Hepatocyte (in vitro differentiated cells): Measurements from ENCODE around the gene PTPRQ.

Experiments
- EZH2 ChIP-seq: fragments of 200-600 bp; sonication (generic); IDR thresholded peaks from 2 replicates; pipeline ENCODE4 v1.6.1; 2016; ENCODE audit warnings: antibody characterized with exemption, mild to moderate bottlenecking, borderline replicate concordance
- TF ChIP-seq, protein P1 (sequence below): fragments of 200-600 bp; sonication (generic); IDR thresholded peaks from 2 replicates; pipeline ENCODE4 v1.5.1; 2016; ENCODE audit warnings: antibody characterized with exemption, mild to moderate bottlenecking; ENCODE audit not compliant: poor library complexity

DNA sequence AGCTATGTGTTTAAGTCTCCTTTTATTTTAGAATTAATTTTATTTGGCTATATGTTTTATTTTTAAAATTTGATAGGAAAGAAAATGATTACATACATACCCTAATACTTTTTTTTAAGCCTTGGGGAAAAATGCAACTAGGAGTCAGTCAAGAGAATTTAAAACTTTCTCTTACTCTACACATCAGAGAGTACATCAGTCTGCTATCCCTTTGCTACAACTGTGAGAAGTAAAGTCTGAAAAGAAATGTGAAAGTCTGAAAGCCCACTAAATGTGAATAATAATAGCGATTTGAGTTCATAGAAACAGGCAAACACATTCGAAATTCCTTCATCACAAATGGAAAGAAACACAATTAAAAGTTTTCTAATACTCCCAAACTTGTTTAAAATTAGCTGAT, 95.0 kb downstream of the PTPRQ start:
- TF ChIP-seq, protein P1, sequence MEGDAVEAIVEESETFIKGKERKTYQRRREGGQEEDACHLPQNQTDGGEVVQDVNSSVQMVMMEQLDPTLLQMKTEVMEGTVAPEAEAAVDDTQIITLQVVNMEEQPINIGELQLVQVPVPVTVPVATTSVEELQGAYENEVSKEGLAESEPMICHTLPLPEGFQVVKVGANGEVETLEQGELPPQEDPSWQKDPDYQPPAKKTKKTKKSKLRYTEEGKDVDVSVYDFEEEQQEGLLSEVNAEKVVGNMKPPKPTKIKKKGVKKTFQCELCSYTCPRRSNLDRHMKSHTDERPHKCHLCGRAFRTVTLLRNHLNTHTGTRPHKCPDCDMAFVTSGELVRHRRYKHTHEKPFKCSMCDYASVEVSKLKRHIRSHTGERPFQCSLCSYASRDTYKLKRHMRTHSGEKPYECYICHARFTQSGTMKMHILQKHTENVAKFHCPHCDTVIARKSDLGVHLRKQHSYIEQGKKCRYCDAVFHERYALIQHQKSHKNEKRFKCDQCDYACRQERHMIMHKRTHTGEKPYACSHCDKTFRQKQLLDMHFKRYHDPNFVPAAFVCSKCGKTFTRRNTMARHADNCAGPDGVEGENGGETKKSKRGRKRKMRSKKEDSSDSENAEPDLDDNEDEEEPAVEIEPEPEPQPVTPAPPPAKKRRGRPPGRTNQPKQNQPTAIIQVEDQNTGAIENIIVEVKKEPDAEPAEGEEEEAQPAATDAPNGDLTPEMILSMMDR, result no peak
- no peak for TF ChIP-seq EZH2
